Astrocyte (in vitro differentiated cells and primary cell): ENCODE results near the gene NCOA1. TPM values are rescaled to one million over a fixed set of nuclear protein-coding genes. Genes with fewer than 3 reads are reported as not detected.
A peak's percentile ranks its signal among the peaks of the same experiment; 100 is the strongest.

Source experiments
- DNase-seq: peaks from one replicate; pipeline ENCODE4 v3.0.0-alpha.2; 2010; ENCODE audit warnings: low read depth
- FAIRE-seq: peaks from 2 replicates; lab custom pipeline; 2011; peaks lifted over from hg19 to GRCh38; lab: Jason Lieb, UNC
- H2AFZ ChIP-seq: 2 replicates; pipeline ENCODE4 v1.6.0; 2012; ENCODE audit warnings: low read depth, low read length, inconsistent platforms
- H3K27ac ChIP-seq: 2 replicates; pipeline ENCODE4 v1.5.1; 2011; ENCODE audit warnings: low read depth, low read length, inconsistent platforms
- H3K27me3 ChIP-seq: 2 replicates; pipeline ENCODE4 v1.6.0; 2011; ENCODE audit warnings: low read length, inconsistent platforms; ENCODE audit not compliant: insufficient read depth
- H3K36me3 ChIP-seq: 2 replicates; pipeline ENCODE4 v1.5.1; 2011; ENCODE audit warnings: low read length, inconsistent platforms; ENCODE audit not compliant: insufficient read depth
- H3K4me1 ChIP-seq: 2 replicates; pipeline ENCODE4 v1.5.1; 2011; ENCODE audit warnings: low read length, inconsistent platforms; ENCODE audit not compliant: insufficient read depth
- H3K4me2 ChIP-seq: 2 replicates; pipeline ENCODE4 v1.6.0; 2012; ENCODE audit warnings: low read length, inconsistent platforms
- H3K4me3 ChIP-seq: 2 replicates; pipeline ENCODE4 v1.5.1; 2011; ENCODE audit warnings: low read depth, mild to moderate bottlenecking, low read length, inconsistent platforms; ENCODE audit not compliant: insufficient read depth
- H3K79me2 ChIP-seq: 2 replicates; pipeline ENCODE4 v1.6.0; 2012; ENCODE audit warnings: mild to moderate bottlenecking, low read length, inconsistent platforms; ENCODE audit not compliant: insufficient read depth
- H3K9ac ChIP-seq: 2 replicates; pipeline ENCODE4 v1.6.0; 2012; ENCODE audit warnings: mild to moderate bottlenecking, low read length, inconsistent platforms
- H3K9me3 ChIP-seq: 2 replicates; pipeline ENCODE4 v1.5.1; 2012; ENCODE audit warnings: low read depth, mild to moderate bottlenecking, low read length, inconsistent platforms; ENCODE audit not compliant: insufficient read depth
- H4K20me1 ChIP-seq: 2 replicates; pipeline ENCODE4 v1.6.0; 2012; ENCODE audit warnings: low read length, inconsistent platforms; ENCODE audit not compliant: insufficient read depth
- H3K27ac Mint-ChIP-seq: one replicate; pipeline ENCODE4 v1.8.0; 2021; ENCODE audit warnings: mild to moderate bottlenecking, mixed read lengths; ENCODE audit not compliant: unreplicated experiment
- H3K27me3 Mint-ChIP-seq: one replicate; pipeline ENCODE4 v1.8.0; 2021; ENCODE audit warnings: low read depth, mixed read lengths; ENCODE audit not compliant: unreplicated experiment
- H3K36me3 Mint-ChIP-seq: one replicate; pipeline ENCODE4 v1.8.0; 2021; ENCODE audit warnings: low read depth, mixed read lengths; ENCODE audit not compliant: unreplicated experiment
- H3K4me1 Mint-ChIP-seq: one replicate; pipeline ENCODE4 v1.8.0; 2021; ENCODE audit warnings: low read depth, mixed read lengths; ENCODE audit not compliant: unreplicated experiment
- H3K4me3 Mint-ChIP-seq: one replicate; pipeline ENCODE4 v1.8.0; 2021; ENCODE audit warnings: mild to moderate bottlenecking, moderate library complexity, mixed read lengths; ENCODE audit not compliant: unreplicated experiment
- H3K9me3 Mint-ChIP-seq: one replicate; pipeline ENCODE4 v1.8.0; 2021; ENCODE audit warnings: mild to moderate bottlenecking, mixed read lengths; ENCODE audit not compliant: unreplicated experiment
- EZH2 ChIP-seq: IDR thresholded peaks from 2 replicates; pipeline ENCODE4 v1.6.1; 2012; ENCODE audit warnings: mild to moderate bottlenecking, low read length, inconsistent platforms; ENCODE audit not compliant: insufficient read depth
- total RNA-seq: library from RNA; stranded (reverse); gene quantifications from 2 replicates; pipeline ENCODE4 v1.2.1, GENCODE V29; 2021
- TF ChIP-seq, protein P1 (sequence below): IDR thresholded peaks from 2 replicates; pipeline ENCODE4 v1.5.1; 2011; ENCODE audit warnings: low read depth, mild to moderate bottlenecking, inconsistent platforms, low read length, moderate library complexity; ENCODE audit not compliant: insufficient read depth

The NCOA1 gene
- total RNA-seq, 1 donor from 2014 or later, result 14.7 TPM

DNA sequence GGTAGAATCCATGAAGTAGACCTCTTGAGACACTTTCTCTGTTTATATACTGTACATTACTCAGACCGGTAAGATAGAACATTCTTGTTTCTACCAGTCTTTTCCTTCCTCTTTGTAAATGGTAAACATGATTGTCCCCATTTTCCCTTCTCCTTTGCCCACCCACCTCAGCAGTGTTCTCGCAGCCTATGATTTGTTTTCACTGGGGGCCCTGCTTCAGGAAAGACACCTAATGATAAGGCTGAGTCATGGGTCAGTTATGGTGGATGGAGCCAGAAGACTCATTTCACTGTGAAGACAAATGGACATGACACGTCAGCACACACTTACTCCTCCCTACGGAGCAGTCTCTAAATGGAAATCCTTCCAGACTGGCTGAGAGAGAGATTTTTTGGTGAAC is 325.8 kb downstream of the NCOA1 start:
- no peak overlapping the region for H3K4me3 Mint-ChIP-seq
- Histone ChIP-seq H3K4me2 (peak overlapping the region; percentile 57), H3K27ac (peak overlapping the region; percentile 74), H3K36me3 (peaks cover 39% of the 10 kb centered on the region), H3K4me3 (peak overlapping the region; percentile 7), H3K27me3 (no peaks in the 10 kb centered on the region), H2AFZ (peak overlapping the region; percentile 6), H3K4me1 (peaks cover 18% of the 10 kb centered on the region), H3K79me2 (peaks cover 45% of the 10 kb centered on the region), H4K20me1 (peaks cover 5% of the 10 kb centered on the region), H3K9me3 (no peaks in the 10 kb centered on the region), H3K9ac (peak overlapping the region; percentile 42)
- H3K9me3 Mint-ChIP-seq, result no peaks in the 10 kb centered on the region
- peaks cover 14% of the 10 kb centered on the region for H3K36me3 Mint-ChIP-seq
- no peak for TF ChIP-seq EZH2
- TF ChIP-seq, protein P1, sequence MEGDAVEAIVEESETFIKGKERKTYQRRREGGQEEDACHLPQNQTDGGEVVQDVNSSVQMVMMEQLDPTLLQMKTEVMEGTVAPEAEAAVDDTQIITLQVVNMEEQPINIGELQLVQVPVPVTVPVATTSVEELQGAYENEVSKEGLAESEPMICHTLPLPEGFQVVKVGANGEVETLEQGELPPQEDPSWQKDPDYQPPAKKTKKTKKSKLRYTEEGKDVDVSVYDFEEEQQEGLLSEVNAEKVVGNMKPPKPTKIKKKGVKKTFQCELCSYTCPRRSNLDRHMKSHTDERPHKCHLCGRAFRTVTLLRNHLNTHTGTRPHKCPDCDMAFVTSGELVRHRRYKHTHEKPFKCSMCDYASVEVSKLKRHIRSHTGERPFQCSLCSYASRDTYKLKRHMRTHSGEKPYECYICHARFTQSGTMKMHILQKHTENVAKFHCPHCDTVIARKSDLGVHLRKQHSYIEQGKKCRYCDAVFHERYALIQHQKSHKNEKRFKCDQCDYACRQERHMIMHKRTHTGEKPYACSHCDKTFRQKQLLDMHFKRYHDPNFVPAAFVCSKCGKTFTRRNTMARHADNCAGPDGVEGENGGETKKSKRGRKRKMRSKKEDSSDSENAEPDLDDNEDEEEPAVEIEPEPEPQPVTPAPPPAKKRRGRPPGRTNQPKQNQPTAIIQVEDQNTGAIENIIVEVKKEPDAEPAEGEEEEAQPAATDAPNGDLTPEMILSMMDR, result no peak
- H3K4me1 Mint-ChIP-seq, result peaks cover 14% of the 10 kb centered on the region
- H3K27me3 Mint-ChIP-seq, result no peaks in the 10 kb centered on the region
- DNase-seq (peak; percentile 93), FAIRE-seq (peak; percentile 58)
- H3K27ac Mint-ChIP-seq, result peak overlapping the region; percentile 31

DNA sequence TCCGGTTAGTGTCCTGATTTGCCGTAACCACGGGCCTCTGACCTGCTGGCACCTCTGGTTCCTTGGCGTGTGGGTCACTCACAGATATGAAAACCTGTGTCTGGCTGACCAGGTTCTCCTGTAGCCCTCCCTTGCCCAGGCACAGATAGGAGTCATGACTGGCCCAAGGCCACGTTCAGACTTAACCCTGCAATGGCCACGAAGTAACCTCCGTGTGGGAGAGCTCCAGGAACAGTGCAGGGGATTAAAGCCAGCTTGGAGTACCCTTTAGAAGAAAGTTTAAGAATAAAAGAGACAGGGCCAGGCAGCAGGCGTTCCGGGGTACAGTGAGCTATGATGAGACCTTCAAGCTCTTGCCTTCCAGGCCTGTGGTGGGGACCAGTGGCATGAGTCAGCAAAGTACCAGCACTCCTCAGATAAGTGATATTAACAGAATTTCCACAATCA is 327.7 kb downstream of the NCOA1 start:
- H3K4me3 ChIP-seq, result no peak overlapping the region
- no peaks in the 10 kb centered on the region for H3K9me3 ChIP-seq
- peaks cover 26% of the 10 kb centered on the region for H3K79me2 ChIP-seq
- H3K27ac ChIP-seq, result peak overlapping the region; percentile 31
- peak overlapping the region; percentile 6 for H3K4me2 ChIP-seq
- no peaks in the 10 kb centered on the region for H3K27me3 ChIP-seq
- no peak for FAIRE-seq
- peaks cover 18% of the 10 kb centered on the region for H3K4me1 ChIP-seq
- Mint-ChIP-seq H3K27ac (no peak overlapping the region), H3K9me3 (no peaks in the 10 kb centered on the region), H3K36me3 (peaks cover 9% of the 10 kb centered on the region), H3K27me3 (no peaks in the 10 kb centered on the region), H3K4me1 (peaks cover 14% of the 10 kb centered on the region), H3K4me3 (no peak overlapping the region)
- no peak overlapping the region for H3K9ac ChIP-seq
- peaks cover 40% of the 10 kb centered on the region for H3K36me3 ChIP-seq
- no peak overlapping the region for H2AFZ ChIP-seq
- peak; percentile 61 for DNase-seq
- no peak for TF ChIP-seq EZH2
- TF ChIP-seq, protein P1, result no peak
- H4K20me1 ChIP-seq, result peaks cover 5% of the 10 kb centered on the region

DNA sequence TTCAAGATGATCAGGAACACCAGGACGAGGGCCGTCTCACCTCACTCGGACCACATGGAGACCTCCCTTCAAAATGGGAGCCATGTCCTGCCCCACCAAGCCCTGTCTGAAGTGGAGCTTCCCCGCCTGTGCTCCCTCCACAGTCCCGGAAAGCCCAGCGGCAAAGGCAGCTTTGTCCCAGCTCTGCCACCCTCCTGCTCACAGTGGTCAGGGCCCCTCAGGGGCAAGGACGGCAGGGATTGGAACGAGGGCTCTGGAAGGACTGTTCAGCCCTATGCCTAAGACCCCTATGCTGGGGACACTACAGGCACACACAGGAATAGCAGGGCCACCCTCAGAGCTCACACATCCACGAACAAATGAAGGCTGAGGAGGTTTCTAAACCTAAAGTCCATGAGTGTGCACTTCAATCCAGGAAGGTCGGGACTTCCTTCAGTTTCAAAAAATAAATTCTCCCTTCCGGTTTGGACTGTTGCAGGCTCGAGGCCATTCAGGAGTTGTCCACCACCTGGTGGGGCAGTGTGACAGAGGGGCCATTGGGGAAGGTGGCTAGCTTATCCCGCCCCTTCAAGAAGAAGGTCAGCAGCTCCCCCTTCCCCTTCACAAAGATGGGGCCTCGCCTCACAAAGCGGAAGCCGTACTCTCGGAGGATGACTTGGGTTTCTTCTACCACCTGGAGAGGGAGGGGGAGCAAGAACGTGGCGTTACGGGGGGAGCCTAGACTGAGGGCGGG is 328.6 kb downstream of the NCOA1 start:
- Histone ChIP-seq H3K79me2 (peaks cover 18% of the 10 kb centered on the region), H3K27me3 (no peaks in the 10 kb centered on the region), H4K20me1 (no peaks in the 10 kb centered on the region), H3K4me1 (peaks cover 18% of the 10 kb centered on the region), H3K9me3 (no peaks in the 10 kb centered on the region), H3K36me3 (peaks cover 35% of the 10 kb centered on the region), H3K4me3 (no peak overlapping the region), H3K4me2 (no peak overlapping the region), H2AFZ (no peak overlapping the region), H3K27ac (peak overlapping the region; percentile 5), H3K9ac (no peak overlapping the region)
- no peak overlapping the region for H3K4me3 Mint-ChIP-seq
- H3K36me3 Mint-ChIP-seq, result peaks cover 13% of the 10 kb centered on the region
- H3K27me3 Mint-ChIP-seq, result no peaks in the 10 kb centered on the region
- peaks cover 14% of the 10 kb centered on the region for H3K4me1 Mint-ChIP-seq
- no peaks in the 10 kb centered on the region for H3K9me3 Mint-ChIP-seq
- DNase-seq, result no peak
- TF ChIP-seq, protein P1, result no peak
- TF ChIP-seq EZH2, result no peak
- FAIRE-seq, result no peak
- H3K27ac Mint-ChIP-seq, result no peak overlapping the region
